ENCODE measurements around the gene ARHGAP24.
"Not testable (repeated sequence)": the region's sequence is repeated elsewhere in the genome, so short reads cannot be mapped to it uniquely, and the experiment has no call there.

The ARHGAP24 gene

GRCh38 chr4:85952972-85953650 is 478.2 kb downstream of the ARHGAP24 start:
- Mint-ChIP-seq H3K27me3 (no peaks in the 10 kb centered on the region), H3K36me3 (peaks cover 5 to 32% of the 10 kb centered on the region in 2 donors), H3K27ac (peak overlapping the region; percentile 43), H3K4me3 (no peak overlapping the region), H3K4me1 (peaks cover 8 to 10% of the 10 kb centered on the region in 2 donors), H3K9me3 (no peaks in the 10 kb centered on the region)
- DNase-seq = no peak
- peak; percentile 57 to 84 for ATAC-seq (replicated peaks)

- no peak for DNase-seq
- ATAC-seq (replicated peaks) = no peak
- Mint-ChIP-seq H3K4me3 (no peak overlapping the region), H3K4me1 (peaks cover 8 to 10% of the 10 kb centered on the region in 2 donors), H3K36me3 (peaks cover 5 to 32% of the 10 kb centered on the region in 2 donors), H3K27ac (peak overlapping the region; percentile 33), H3K9me3 (no peaks in the 10 kb centered on the region), H3K27me3 (no peaks in the 10 kb centered on the region)
These were observed 478.7 kb downstream of the ARHGAP24 start for GRCh38 chr4:85953651-85954018.

GRCh38 chr4:85955620-85956292 is 480.8 kb downstream of the ARHGAP24 start:
- Mint-ChIP-seq H3K4me3 (no peak overlapping the region), H3K27me3 (no peaks in the 10 kb centered on the region), H3K9me3 (no peaks in the 10 kb centered on the region), H3K27ac (no peak overlapping the region), H3K36me3 (peaks cover 5 to 26% of the 10 kb centered on the region in 2 donors), H3K4me1 (peaks cover 8 to 10% of the 10 kb centered on the region in 2 donors)
- DNase-seq (no peak), ATAC-seq (replicated peaks) (no peak)

GRCh38 chr4:85956293-85956945 is 481.5 kb downstream of the ARHGAP24 start:
- peaks cover 5 to 29% of the 10 kb centered on the region in 2 donors for H3K36me3 Mint-ChIP-seq
- no peak overlapping the region for H3K4me3 Mint-ChIP-seq
- no peaks in the 10 kb centered on the region for H3K27me3 Mint-ChIP-seq
- H3K9me3 Mint-ChIP-seq = no peaks in the 10 kb centered on the region
- no peak for DNase-seq
- no peak overlapping the region for H3K27ac Mint-ChIP-seq
- H3K4me1 Mint-ChIP-seq = peaks cover 10% of the 10 kb centered on the region in 2 donors
- ATAC-seq (replicated peaks) = no peak

- H3K4me1 Mint-ChIP-seq = peaks cover 0 to 8% of the 10 kb centered on the region in 2 donors
- no peak for ATAC-seq (replicated peaks)
- no peaks in the 10 kb centered on the region for H3K27me3 Mint-ChIP-seq
- no peak for DNase-seq
- H3K9me3 Mint-ChIP-seq = peaks cover 7 to 9% of the 10 kb centered on the region in 2 donors
- no peak overlapping the region for H3K4me3 Mint-ChIP-seq
- peaks cover 9 to 18% of the 10 kb centered on the region in 2 donors for H3K36me3 Mint-ChIP-seq
- peak overlapping the region; percentile 17 for H3K27ac Mint-ChIP-seq
These were observed 486.9 kb downstream of the ARHGAP24 start for GRCh38 chr4:85961887-85962286.

- no peak overlapping the region for H3K27ac Mint-ChIP-seq
- ATAC-seq (replicated peaks) (no peak), DNase-seq (no peak)
- peaks cover 0 to 13% of the 10 kb centered on the region in 2 donors for H3K4me1 Mint-ChIP-seq
- no peaks in the 10 kb centered on the region for H3K27me3 Mint-ChIP-seq
- peaks cover 9 to 18% of the 10 kb centered on the region in 2 donors for H3K36me3 Mint-ChIP-seq
- peaks cover 7 to 9% of the 10 kb centered on the region in 2 donors for H3K9me3 Mint-ChIP-seq
- H3K4me3 Mint-ChIP-seq = no peak overlapping the region
These were observed 488.3 kb downstream of the ARHGAP24 start for GRCh38 chr4:85963231-85963630.

GRCh38 chr4:85964298-85964697 is 489.3 kb downstream of the ARHGAP24 start:
- Mint-ChIP-seq H3K27ac (no peak overlapping the region), H3K4me1 (peaks cover 5 to 16% of the 10 kb centered on the region in 2 donors), H3K4me3 (no peak overlapping the region), H3K27me3 (no peaks in the 10 kb centered on the region), H3K36me3 (peaks cover 9 to 18% of the 10 kb centered on the region in 2 donors), H3K9me3 (peaks cover 7 to 9% of the 10 kb centered on the region in 2 donors)
- DNase-seq (no peak), ATAC-seq (replicated peaks) (no peak)

- H3K4me3 Mint-ChIP-seq; ATAC-seq (replicated peaks); H3K27me3 Mint-ChIP-seq; DNase-seq; H3K9me3 Mint-ChIP-seq; H3K27ac Mint-ChIP-seq: not testable (repeated sequence)
- H3K4me1 Mint-ChIP-seq = peaks cover 5 to 16% of the 10 kb centered on the region in 2 donors
- peaks cover 9 to 18% of the 10 kb centered on the region in 2 donors for H3K36me3 Mint-ChIP-seq
These were observed 490.1 kb downstream of the ARHGAP24 start for GRCh38 chr4:85965017-85965416.

- no peak for DNase-seq
- H3K4me1 Mint-ChIP-seq = peaks cover 5 to 16% of the 10 kb centered on the region in 2 donors
- H3K4me3 Mint-ChIP-seq = no peak overlapping the region
- no peak overlapping the region for H3K27ac Mint-ChIP-seq
- H3K9me3 Mint-ChIP-seq = peaks cover 7 to 9% of the 10 kb centered on the region in 2 donors
- no peak for ATAC-seq (replicated peaks)
- peaks cover 9 to 18% of the 10 kb centered on the region in 2 donors for H3K36me3 Mint-ChIP-seq
- H3K27me3 Mint-ChIP-seq = no peaks in the 10 kb centered on the region
These were observed 490.6 kb downstream of the ARHGAP24 start for GRCh38 chr4:85965529-85965928.

- H3K36me3 Mint-ChIP-seq = peaks cover 9 to 15% of the 10 kb centered on the region in 2 donors
- H3K9me3 Mint-ChIP-seq = peaks cover 7 to 9% of the 10 kb centered on the region in 2 donors
- DNase-seq (no peak), ATAC-seq (replicated peaks) (no peak)
- H3K27me3 Mint-ChIP-seq = no peaks in the 10 kb centered on the region
- no peak overlapping the region for H3K4me3 Mint-ChIP-seq
- H3K27ac Mint-ChIP-seq = no peak overlapping the region
- H3K4me1 Mint-ChIP-seq = peaks cover 5 to 14% of the 10 kb centered on the region in 2 donors
These were observed 491.4 kb downstream of the ARHGAP24 start for GRCh38 chr4:85966373-85966772.

- Mint-ChIP-seq H3K27ac (no peak overlapping the region), H3K27me3 (no peaks in the 10 kb centered on the region), H3K4me3 (no peak overlapping the region)
These were observed 492.9 kb downstream of the ARHGAP24 start for GRCh38 chr4:85967872-85968271.

GRCh38 chr4:85968945-85969819 is 494.2 kb downstream of the ARHGAP24 start:
- no peaks in the 10 kb centered on the region for H3K27me3 Mint-ChIP-seq
- H3K9me3 Mint-ChIP-seq = peaks cover 7% of the 10 kb centered on the region in 2 donors
- peaks cover 5 to 14% of the 10 kb centered on the region in 2 donors for H3K4me1 Mint-ChIP-seq
- ATAC-seq (replicated peaks) = peak; percentile 52 to 56
- H3K36me3 Mint-ChIP-seq = peaks cover 10 to 19% of the 10 kb centered on the region in 2 donors
- DNase-seq = no peak
- no peak overlapping the region for H3K27ac Mint-ChIP-seq
- no peak overlapping the region for H3K4me3 Mint-ChIP-seq

More at GRCh38 chr4:85967872-85968271, 492.9 kb downstream of the ARHGAP24 start:
- DNase-seq = no peak
- Mint-ChIP-seq H3K36me3 (peaks cover 10 to 22% of the 10 kb centered on the region in 2 donors), H3K4me1 (peaks cover 5 to 14% of the 10 kb centered on the region in 2 donors), H3K9me3 (peaks cover 7 to 9% of the 10 kb centered on the region in 2 donors)
- ATAC-seq (replicated peaks) = no peak

GRCh38 chr4:85970535-85970934 is 495.6 kb downstream of the ARHGAP24 start:
- Mint-ChIP-seq H3K9me3 (no peaks in the 10 kb centered on the region), H3K27me3 (no peaks in the 10 kb centered on the region), H3K4me1 (peaks cover 5 to 11% of the 10 kb centered on the region in 2 donors), H3K27ac (no peak overlapping the region), H3K4me3 (no peak overlapping the region), H3K36me3 (peaks cover 1 to 7% of the 10 kb centered on the region in 2 donors)
- DNase-seq (no peak), ATAC-seq (replicated peaks) (no peak)

- Mint-ChIP-seq H3K4me1 (no peaks in the 10 kb centered on the region), H3K4me3 (no peak overlapping the region), H3K9me3 (no peaks in the 10 kb centered on the region), H3K36me3 (peaks cover 6 to 42% of the 10 kb centered on the region in 2 donors), H3K27me3 (no peaks in the 10 kb centered on the region), H3K27ac (no peak overlapping the region)
- peak; percentile 29 to 59 for ATAC-seq (replicated peaks)
- no peak for DNase-seq
These were observed 504.3 kb downstream of the ARHGAP24 start for GRCh38 chr4:85979276-85979675.
